ENCODE measurements around the gene NEURL1. TPM values are rescaled to one million over a fixed set of nuclear protein-coding genes. Genes with fewer than 3 reads are reported as not detected.

NEURL1 gene
- total RNA-seq, 1 donor from 2014 or later, result 0.05 TPM

DNA sequence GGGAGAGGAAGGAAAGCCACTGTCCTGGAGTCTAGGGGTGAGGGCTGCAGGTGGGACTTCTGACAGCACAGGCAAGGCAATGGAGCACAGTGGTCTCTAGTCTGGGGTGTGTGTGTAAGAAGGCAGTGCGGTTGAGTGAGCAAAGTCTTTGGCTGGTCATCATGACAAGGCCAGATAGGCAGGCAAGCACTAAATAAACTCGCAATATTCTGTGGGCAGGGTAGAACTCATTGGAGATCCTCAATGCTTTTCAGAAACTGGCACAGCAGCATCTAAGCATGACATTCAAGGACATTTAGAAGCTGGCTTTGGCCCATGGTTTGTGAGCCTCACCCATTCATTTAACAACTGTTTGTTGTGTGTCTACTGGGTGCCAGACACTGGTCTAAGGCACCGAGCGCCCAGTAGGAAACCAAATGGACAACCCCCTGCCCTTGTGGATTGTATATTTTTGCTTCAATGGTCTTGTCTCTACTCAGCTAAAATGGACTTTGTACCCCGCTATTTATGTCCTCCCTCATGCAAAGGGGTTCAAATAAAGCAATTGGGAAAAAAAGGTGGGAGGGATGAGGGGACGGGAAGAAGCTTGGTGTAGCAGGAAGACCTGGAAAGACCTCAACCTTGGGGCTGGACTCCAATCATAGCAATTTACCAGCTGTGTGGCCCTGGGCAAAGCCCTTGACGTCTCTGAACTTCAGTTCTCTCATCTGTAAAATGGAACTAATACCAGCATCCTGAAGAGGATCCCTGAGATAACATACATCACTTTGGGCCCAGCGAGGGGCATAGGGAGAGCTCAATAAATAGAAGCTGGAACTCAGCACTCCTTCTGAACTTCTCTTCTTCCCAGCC is 116.0 kb downstream of the NEURL1 start:
- no peaks in the 10 kb centered on the region for H3K9me3 Mint-ChIP-seq (ENCODE audit: low read depth)
- no peak for DNase-seq (ENCODE audit: low spot score)
- peaks cover 20% of the 10 kb centered on the region for H3K36me3 Mint-ChIP-seq (ENCODE audit: low read depth)
- TF ChIP-seq, protein P1, sequence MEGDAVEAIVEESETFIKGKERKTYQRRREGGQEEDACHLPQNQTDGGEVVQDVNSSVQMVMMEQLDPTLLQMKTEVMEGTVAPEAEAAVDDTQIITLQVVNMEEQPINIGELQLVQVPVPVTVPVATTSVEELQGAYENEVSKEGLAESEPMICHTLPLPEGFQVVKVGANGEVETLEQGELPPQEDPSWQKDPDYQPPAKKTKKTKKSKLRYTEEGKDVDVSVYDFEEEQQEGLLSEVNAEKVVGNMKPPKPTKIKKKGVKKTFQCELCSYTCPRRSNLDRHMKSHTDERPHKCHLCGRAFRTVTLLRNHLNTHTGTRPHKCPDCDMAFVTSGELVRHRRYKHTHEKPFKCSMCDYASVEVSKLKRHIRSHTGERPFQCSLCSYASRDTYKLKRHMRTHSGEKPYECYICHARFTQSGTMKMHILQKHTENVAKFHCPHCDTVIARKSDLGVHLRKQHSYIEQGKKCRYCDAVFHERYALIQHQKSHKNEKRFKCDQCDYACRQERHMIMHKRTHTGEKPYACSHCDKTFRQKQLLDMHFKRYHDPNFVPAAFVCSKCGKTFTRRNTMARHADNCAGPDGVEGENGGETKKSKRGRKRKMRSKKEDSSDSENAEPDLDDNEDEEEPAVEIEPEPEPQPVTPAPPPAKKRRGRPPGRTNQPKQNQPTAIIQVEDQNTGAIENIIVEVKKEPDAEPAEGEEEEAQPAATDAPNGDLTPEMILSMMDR (IDR thresholded peaks at IDR 0.05), result no peak
- peaks cover 5% of the 10 kb centered on the region for H3K4me1 Mint-ChIP-seq (ENCODE audit: low read depth)
- H3K4me3 Mint-ChIP-seq (ENCODE audit: unreplicated experiment), result no peak overlapping the region
- no peaks in the 10 kb centered on the region for H3K27me3 Mint-ChIP-seq (ENCODE audit: low read depth)
- H3K27ac Mint-ChIP-seq (ENCODE audit: unreplicated experiment), result no peak overlapping the region

DNA sequence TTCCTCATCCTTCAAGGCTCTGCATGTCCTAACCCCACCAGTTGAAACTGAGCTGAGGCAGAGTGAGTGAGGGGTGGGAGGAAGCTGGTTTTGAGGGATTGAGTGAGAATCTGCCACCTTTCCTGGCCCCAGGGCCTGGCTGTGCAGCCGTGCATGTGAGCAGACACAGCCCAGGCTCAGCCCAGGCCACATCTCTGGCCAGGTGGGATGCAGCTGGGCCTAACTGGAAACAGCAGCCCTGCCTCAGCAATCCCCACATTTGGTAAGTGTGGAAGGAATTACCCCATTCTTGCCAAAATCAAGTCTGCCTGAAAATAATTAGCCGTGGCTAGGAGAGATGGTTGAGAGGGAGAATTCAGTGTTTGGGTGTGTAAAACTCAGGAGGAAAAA is 116.6 kb downstream of the NEURL1 start:
- no peaks in the 10 kb centered on the region for H3K27me3 Mint-ChIP-seq (ENCODE audit: low read depth)
- TF ChIP-seq, protein P1 (IDR thresholded peaks at IDR 0.05), result no peak
- H3K36me3 Mint-ChIP-seq (ENCODE audit: low read depth), result peaks cover 23% of the 10 kb centered on the region
- no peak overlapping the region for H3K27ac Mint-ChIP-seq (ENCODE audit: unreplicated experiment)
- H3K9me3 Mint-ChIP-seq (ENCODE audit: low read depth), result no peaks in the 10 kb centered on the region
- no peak for DNase-seq (ENCODE audit: low spot score)
- H3K4me1 Mint-ChIP-seq (ENCODE audit: low read depth), result peaks cover 10% of the 10 kb centered on the region
- H3K4me3 Mint-ChIP-seq (ENCODE audit: unreplicated experiment), result no peak overlapping the region

DNA sequence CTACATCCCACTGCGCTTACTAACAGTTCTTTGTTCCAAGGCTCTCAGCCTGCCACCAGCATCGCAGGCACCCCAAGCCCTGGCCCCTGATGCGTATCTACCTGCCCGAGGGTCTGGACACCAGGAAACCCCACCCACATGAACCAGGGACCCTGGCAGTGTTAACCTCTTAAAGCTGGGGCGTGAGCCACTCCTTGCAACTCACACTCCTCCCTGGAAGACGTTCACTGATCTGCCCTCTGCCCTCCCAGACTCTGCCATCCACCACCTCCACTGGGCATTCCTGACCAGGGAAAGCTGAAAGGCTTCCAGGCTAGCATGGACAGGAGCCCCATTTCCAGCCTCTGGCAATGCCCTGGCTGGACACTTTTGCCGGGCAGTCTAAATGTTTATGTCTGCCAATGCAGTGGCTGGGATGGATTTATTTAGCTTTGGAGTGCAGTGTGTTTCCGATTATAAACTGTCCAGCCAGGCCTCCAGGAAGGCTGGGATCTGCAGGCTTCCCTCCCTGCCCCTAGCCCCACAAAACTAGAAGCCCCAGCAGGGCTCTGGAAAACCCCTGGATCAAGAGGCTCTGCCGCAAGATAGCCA is 117.5 kb downstream of the NEURL1 start:
- H3K9me3 Mint-ChIP-seq (ENCODE audit: low read depth), result no peaks in the 10 kb centered on the region
- no peak for DNase-seq (ENCODE audit: low spot score)
- TF ChIP-seq, protein P1 (IDR thresholded peaks at IDR 0.05), result no peak
- H3K27ac Mint-ChIP-seq (ENCODE audit: unreplicated experiment), result no peak overlapping the region
- no peak overlapping the region for H3K4me3 Mint-ChIP-seq (ENCODE audit: unreplicated experiment)
- H3K27me3 Mint-ChIP-seq (ENCODE audit: low read depth), result no peaks in the 10 kb centered on the region
- peaks cover 14% of the 10 kb centered on the region for H3K4me1 Mint-ChIP-seq (ENCODE audit: low read depth)
- peaks cover 21% of the 10 kb centered on the region for H3K36me3 Mint-ChIP-seq (ENCODE audit: low read depth)

DNA sequence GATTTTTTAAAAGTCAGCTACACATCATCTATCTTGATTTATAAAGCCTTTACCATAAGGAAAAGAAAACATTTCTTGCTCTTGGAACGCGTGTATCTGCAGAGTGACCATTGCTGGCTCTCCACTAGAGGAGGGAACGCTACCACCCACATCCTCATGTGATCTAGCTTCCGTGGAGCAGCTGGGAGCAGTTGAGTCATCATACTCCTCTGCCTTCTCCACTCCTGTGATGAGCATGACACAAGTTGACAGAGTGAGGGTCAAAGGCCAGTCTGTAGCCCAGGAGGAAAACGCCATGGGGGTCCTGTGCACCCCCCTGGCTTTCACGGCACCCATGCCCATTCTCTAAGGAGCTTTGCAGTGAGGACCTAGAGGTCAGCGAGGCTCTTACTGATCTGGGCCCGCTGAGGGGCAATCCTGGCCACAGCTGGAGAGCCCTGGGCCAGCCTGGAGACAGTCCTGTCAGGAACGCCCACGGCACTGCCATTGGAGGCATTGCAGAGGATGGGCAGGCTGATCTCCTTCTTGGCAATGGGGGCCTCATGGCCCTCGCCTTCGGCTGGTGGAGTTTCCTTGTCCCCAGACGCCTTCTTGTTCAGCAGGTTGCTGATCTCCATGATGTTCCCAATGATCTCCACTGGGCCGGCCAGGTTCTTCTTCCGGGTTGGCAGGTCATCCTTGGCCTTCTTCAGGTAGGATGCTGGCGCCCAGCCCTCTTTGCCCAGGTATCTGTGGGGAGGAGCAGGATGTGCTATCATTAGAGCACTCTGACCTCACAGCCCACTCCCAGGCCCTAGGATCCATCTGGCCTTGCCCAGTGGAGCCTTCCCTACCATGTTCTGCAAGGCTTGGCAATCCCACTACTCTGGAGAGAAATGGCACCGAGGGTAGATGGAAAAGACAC is 119.2 kb downstream of the NEURL1 start:
- peak overlapping the region; percentile 61 for H3K27ac Mint-ChIP-seq (ENCODE audit: unreplicated experiment)
- no peak for DNase-seq (ENCODE audit: low spot score)
- H3K27me3 Mint-ChIP-seq (ENCODE audit: low read depth), result no peaks in the 10 kb centered on the region
- H3K36me3 Mint-ChIP-seq (ENCODE audit: low read depth), result peaks cover 22% of the 10 kb centered on the region
- TF ChIP-seq, protein P1 (IDR thresholded peaks at IDR 0.05), result no peak
- H3K4me1 Mint-ChIP-seq (ENCODE audit: low read depth), result peaks cover 14% of the 10 kb centered on the region
- no peaks in the 10 kb centered on the region for H3K9me3 Mint-ChIP-seq (ENCODE audit: low read depth)
- H3K4me3 Mint-ChIP-seq (ENCODE audit: unreplicated experiment), result no peak overlapping the region

DNA sequence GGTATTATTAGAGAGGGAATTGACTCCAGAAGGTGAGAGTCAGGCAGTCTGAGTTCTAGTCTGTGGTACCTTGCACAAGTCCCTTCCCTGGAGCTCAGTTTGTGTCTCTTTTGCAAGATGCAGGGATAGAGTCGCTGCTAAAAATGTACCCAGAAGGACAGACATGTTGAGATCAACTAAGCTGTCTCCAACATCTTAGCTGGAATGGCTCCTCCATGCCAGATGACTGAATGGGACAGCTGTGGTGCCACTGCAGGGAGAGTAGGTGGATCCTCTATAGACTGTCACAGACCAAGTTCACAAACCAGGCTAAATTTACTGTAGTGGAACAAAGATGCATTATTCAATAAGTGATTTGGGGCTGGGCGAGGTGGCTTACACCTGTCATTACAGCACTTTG is 120.1 kb downstream of the NEURL1 start:
- TF ChIP-seq, protein P1 (IDR thresholded peaks at IDR 0.05), result no peak
- Mint-ChIP-seq H3K27ac (ENCODE audit: unreplicated experiment) (no peak overlapping the region), H3K27me3 (ENCODE audit: low read depth) (no peaks in the 10 kb centered on the region), H3K9me3 (ENCODE audit: low read depth) (no peaks in the 10 kb centered on the region), H3K36me3 (ENCODE audit: low read depth) (peaks cover 22% of the 10 kb centered on the region), H3K4me1 (ENCODE audit: low read depth) (peaks cover 14% of the 10 kb centered on the region), H3K4me3 (ENCODE audit: unreplicated experiment) (no peak overlapping the region)
- DNase-seq (ENCODE audit: low spot score), result no peak

Measured in chondrocyte (in vitro differentiated cells).